GM18520 (cell line): ENCODE measurements around the gene DBI.
A peak's percentile ranks its signal among the peaks of the same experiment; 100 is the strongest.
"Not testable (repeated sequence)": the region's sequence is repeated elsewhere in the genome, so short reads cannot be mapped to it uniquely, and the experiment has no call there.

ENCODE experiments used
- ATAC-seq: cut with Tn5 transposase; IDR thresholded peaks from one replicate; pipeline ENCODE4 v1.9.1; 2021; ENCODE audit not compliant: unreplicated experiment

DBI gene

GRCh38 chr2:119364798-119365197, 2.0 kb upstream of the DBI start:
- ATAC-seq: no peak

- ATAC-seq: no peak
These were observed 1.3 kb upstream of the DBI start for GRCh38 chr2:119365436-119365835.

- ATAC-seq: peak; percentile 1
These were observed 572 bp upstream of the DBI start for GRCh38 chr2:119366161-119366648.

- ATAC-seq: no peak
These were observed 809 bp downstream of the DBI start for GRCh38 chr2:119367472-119368099.

- no peak for ATAC-seq
These were observed 3.1 kb downstream of the DBI start for GRCh38 chr2:119369845-119370244.

GRCh38 chr2:119371111-119371510, 4.3 kb downstream of the DBI start:
- no peak for ATAC-seq

- ATAC-seq: no peak
These were observed 6.2 kb downstream of the DBI start for GRCh38 chr2:119372778-119373568.

GRCh38 chr2:119373907-119374745, 7.3 kb downstream of the DBI start:
- ATAC-seq: not testable (repeated sequence)

- ATAC-seq: not testable (repeated sequence)
These were observed 9.6 kb downstream of the DBI start for GRCh38 chr2:119376406-119376805.

- no peak for ATAC-seq
These were observed 10.0 kb downstream of the DBI start for GRCh38 chr2:119376810-119377209.

GRCh38 chr2:119377294-119377992, 10.7 kb downstream of the DBI start:
- no peak for ATAC-seq

GRCh38 chr2:119377993-119378345, 11.2 kb downstream of the DBI start:
- ATAC-seq: no peak

- no peak for ATAC-seq
These were observed 11.8 kb downstream of the DBI start for GRCh38 chr2:119378566-119378965.

- no peak for ATAC-seq
These were observed 16.8 kb downstream of the DBI start for GRCh38 chr2:119383410-119384140.

- ATAC-seq: no peak
These were observed 18.2 kb downstream of the DBI start for GRCh38 chr2:119384971-119385370.

- no peak for ATAC-seq
These were observed 18.7 kb downstream of the DBI start for GRCh38 chr2:119385466-119385865.

GRCh38 chr2:119387381-119388129, 20.8 kb downstream of the DBI start:
- ATAC-seq: peak; percentile 75

- ATAC-seq: no peak
These were observed 23.0 kb downstream of the DBI start for GRCh38 chr2:119389615-119390306.
